ENCODE measurements around the gene CLDN22.

The CLDN22 gene

GRCh38 chr4:183347566-183347965 is 27.5 kb upstream of the CLDN22 start:
- no peaks in the 10 kb centered on the region for H3K27me3 ChIP-seq (ENCODE audit: low read length)
- H2AFZ ChIP-seq (ENCODE audit: low read depth, low read length, severe bottlenecking), result no peak overlapping the region
- H3K4me2 ChIP-seq (ENCODE audit: low read depth, low read length, poor library complexity, severe bottlenecking), result no peak overlapping the region
- H4K20me1 ChIP-seq (ENCODE audit: low read depth, low read length), result no peaks in the 10 kb centered on the region
- H3K36me3 ChIP-seq (ENCODE audit: low read length), result no peaks in the 10 kb centered on the region
- no peaks in the 10 kb centered on the region for H3F3A ChIP-seq (ENCODE audit: insufficient read depth)
- H3K9me3 ChIP-seq (ENCODE audit: insufficient read depth, low read length), result no peaks in the 10 kb centered on the region
- no peaks in the 10 kb centered on the region for H3K79me2 ChIP-seq (ENCODE audit: insufficient read depth, low read length)
- H3K9me2 ChIP-seq (replicated peaks; ENCODE audit: insufficient read depth, low read length), result no peaks in the 10 kb centered on the region
- H3K27ac ChIP-seq (ENCODE audit: low read depth, low read length), result no peak overlapping the region
- no peak for TF ChIP-seq CTCF (IDR thresholded peaks at IDR 0.05; ENCODE audit: insufficient read depth, low read length, poor library complexity, severe bottlenecking)
- TF ChIP-seq EZH2phosphoT487 (conservative IDR thresholded peaks at IDR 0.05; ENCODE audit: low read length), result no peak
- no peak overlapping the region for H3K4me3 ChIP-seq (ENCODE audit: insufficient read depth, low read length, poor library complexity, severe bottlenecking)
- H3K9ac ChIP-seq (ENCODE audit: low read length), result no peak overlapping the region

GRCh38 chr4:183347146-183347545 is 27.1 kb upstream of the CLDN22 start:
- H3K9ac ChIP-seq (ENCODE audit: low read length), result no peak overlapping the region
- H3F3A ChIP-seq (ENCODE audit: insufficient read depth), result no peaks in the 10 kb centered on the region

GRCh38 chr4:183345261-183345660 is 25.2 kb upstream of the CLDN22 start:
- H3K27me3 ChIP-seq (ENCODE audit: low read length), result no peaks in the 10 kb centered on the region
- H3K4me2 ChIP-seq (ENCODE audit: low read depth, low read length, poor library complexity, severe bottlenecking), result no peak overlapping the region
- H3K9ac ChIP-seq (ENCODE audit: low read length), result no peak overlapping the region
- H4K20me1 ChIP-seq (ENCODE audit: low read depth, low read length), result no peaks in the 10 kb centered on the region
- H3K9me2 ChIP-seq (replicated peaks; ENCODE audit: insufficient read depth, low read length), result no peaks in the 10 kb centered on the region
- no peaks in the 10 kb centered on the region for H3K9me3 ChIP-seq (ENCODE audit: insufficient read depth, low read length)
- no peak overlapping the region for H3K27ac ChIP-seq (ENCODE audit: low read depth, low read length)
- no peaks in the 10 kb centered on the region for H3K79me2 ChIP-seq (ENCODE audit: insufficient read depth, low read length)
- TF ChIP-seq EZH2phosphoT487 (conservative IDR thresholded peaks at IDR 0.05; ENCODE audit: low read length), result no peak
- no peak for TF ChIP-seq CTCF (IDR thresholded peaks at IDR 0.05; ENCODE audit: insufficient read depth, low read length, poor library complexity, severe bottlenecking)
- H3F3A ChIP-seq (ENCODE audit: insufficient read depth), result no peaks in the 10 kb centered on the region
- no peak overlapping the region for H2AFZ ChIP-seq (ENCODE audit: low read depth, low read length, severe bottlenecking)
- no peaks in the 10 kb centered on the region for H3K36me3 ChIP-seq (ENCODE audit: low read length)
- no peak overlapping the region for H3K4me3 ChIP-seq (ENCODE audit: insufficient read depth, low read length, poor library complexity, severe bottlenecking)

More at GRCh38 chr4:183347146-183347545, 27.1 kb upstream of the CLDN22 start:
- TF ChIP-seq CTCF (IDR thresholded peaks at IDR 0.05; ENCODE audit: insufficient read depth, low read length, poor library complexity, severe bottlenecking) (no peak), EZH2phosphoT487 (conservative IDR thresholded peaks at IDR 0.05; ENCODE audit: low read length) (no peak)
- no peaks in the 10 kb centered on the region for H3K27me3 ChIP-seq (ENCODE audit: low read length)
- no peaks in the 10 kb centered on the region for H3K9me3 ChIP-seq (ENCODE audit: insufficient read depth, low read length)
- no peak overlapping the region for H3K27ac ChIP-seq (ENCODE audit: low read depth, low read length)
- H3K4me3 ChIP-seq (ENCODE audit: insufficient read depth, low read length, poor library complexity, severe bottlenecking), result no peak overlapping the region
- no peak overlapping the region for H3K4me2 ChIP-seq (ENCODE audit: low read depth, low read length, poor library complexity, severe bottlenecking)
- H3K79me2 ChIP-seq (ENCODE audit: insufficient read depth, low read length), result no peaks in the 10 kb centered on the region
- no peak overlapping the region for H2AFZ ChIP-seq (ENCODE audit: low read depth, low read length, severe bottlenecking)
- no peaks in the 10 kb centered on the region for H3K9me2 ChIP-seq (replicated peaks; ENCODE audit: insufficient read depth, low read length)
- no peaks in the 10 kb centered on the region for H3K36me3 ChIP-seq (ENCODE audit: low read length)
- H4K20me1 ChIP-seq (ENCODE audit: low read depth, low read length), result no peaks in the 10 kb centered on the region
